ENCODE results near the gene SGPP2.
A peak's percentile ranks its signal among the peaks of the same experiment; 100 is the strongest.
"Not testable (repeated sequence)": the region's sequence is repeated elsewhere in the genome, so short reads cannot be mapped to it uniquely, and the experiment has no call there.

Gene SGPP2

GRCh38 chr2:222418739-222419138 is 5.6 kb upstream of the SGPP2 start:
- H3K9me3 ChIP-seq (ENCODE audit: control insufficient read depth, insufficient read depth, low read length): peaks cover 3% of the 10 kb centered on the region; the same call in 1 of the 2 replicates
- H3K9ac ChIP-seq (ENCODE audit: low read depth, low read length): no peak overlapping the region
- H3K4me1 ChIP-seq (ENCODE audit: insufficient read depth, low read length): no peaks in the 10 kb centered on the region
- H3K36me3 ChIP-seq (ENCODE audit: insufficient read depth, low read length): no peaks in the 10 kb centered on the region

- Histone ChIP-seq H3K9ac (ENCODE audit: low read depth, low read length) (no peak overlapping the region), H3K9me3 (ENCODE audit: control insufficient read depth, insufficient read depth, low read length) (no peaks in the 10 kb centered on the region), H3K4me1 (ENCODE audit: insufficient read depth, low read length) (no peaks in the 10 kb centered on the region), H3K36me3 (ENCODE audit: insufficient read depth, low read length) (no peaks in the 10 kb centered on the region)
These were observed 3.8 kb upstream of the SGPP2 start for GRCh38 chr2:222420508-222420907.

- Histone ChIP-seq H3K4me1 (ENCODE audit: insufficient read depth, low read length) (no peaks in the 10 kb centered on the region), H3K36me3 (ENCODE audit: insufficient read depth, low read length) (no peaks in the 10 kb centered on the region), H3K9me3 (ENCODE audit: control insufficient read depth, insufficient read depth, low read length) (no peaks in the 10 kb centered on the region), H3K9ac (ENCODE audit: low read depth, low read length) (no peak overlapping the region)
These were observed 2.7 kb upstream of the SGPP2 start for GRCh38 chr2:222421626-222422025.

GRCh38 chr2:222423186-222423585 is 1.2 kb upstream of the SGPP2 start:
- Histone ChIP-seq H3K9me3 (ENCODE audit: control insufficient read depth, insufficient read depth, low read length) (no peaks in the 10 kb centered on the region), H3K4me1 (ENCODE audit: insufficient read depth, low read length) (no peaks in the 10 kb centered on the region), H3K9ac (ENCODE audit: low read depth, low read length) (no peak overlapping the region), H3K36me3 (ENCODE audit: insufficient read depth, low read length) (no peaks in the 10 kb centered on the region)

GRCh38 chr2:222423632-222424275 is 589 bp upstream of the SGPP2 start:
- H3K4me1 ChIP-seq (ENCODE audit: insufficient read depth, low read length): no peaks in the 10 kb centered on the region
- no peaks in the 10 kb centered on the region for H3K36me3 ChIP-seq (ENCODE audit: insufficient read depth, low read length)
- H3K9ac ChIP-seq (ENCODE audit: low read depth, low read length): peak overlapping the region; percentile 43; the same call in 1 of the 2 replicates
- no peaks in the 10 kb centered on the region for H3K9me3 ChIP-seq (ENCODE audit: control insufficient read depth, insufficient read depth, low read length)

- Histone ChIP-seq H3K9ac (ENCODE audit: low read depth, low read length) (peak overlapping the region; percentile 43; the same call in 1 of the 2 replicates), H3K9me3 (ENCODE audit: control insufficient read depth, insufficient read depth, low read length) (no peaks in the 10 kb centered on the region), H3K4me1 (ENCODE audit: insufficient read depth, low read length) (no peaks in the 10 kb centered on the region), H3K36me3 (ENCODE audit: insufficient read depth, low read length) (no peaks in the 10 kb centered on the region)
These were observed 657 bp downstream of the SGPP2 start for GRCh38 chr2:222424729-222425671.

- H3K36me3 ChIP-seq (ENCODE audit: insufficient read depth, low read length): no peaks in the 10 kb centered on the region
- no peaks in the 10 kb centered on the region for H3K9me3 ChIP-seq (ENCODE audit: control insufficient read depth, insufficient read depth, low read length)
- no peak overlapping the region for H3K9ac ChIP-seq (ENCODE audit: low read depth, low read length)
- no peaks in the 10 kb centered on the region for H3K4me1 ChIP-seq (ENCODE audit: insufficient read depth, low read length)
These were observed 3.4 kb downstream of the SGPP2 start for GRCh38 chr2:222427646-222428301.

- Histone ChIP-seq H3K4me1 (ENCODE audit: insufficient read depth, low read length) (no peaks in the 10 kb centered on the region), H3K9me3 (ENCODE audit: control insufficient read depth, insufficient read depth, low read length) (no peaks in the 10 kb centered on the region), H3K9ac (ENCODE audit: low read depth, low read length) (no peak overlapping the region), H3K36me3 (ENCODE audit: insufficient read depth, low read length) (no peaks in the 10 kb centered on the region)
These were observed 5.7 kb downstream of the SGPP2 start for GRCh38 chr2:222430071-222430470.

GRCh38 chr2:222430681-222431080 is 6.3 kb downstream of the SGPP2 start:
- no peaks in the 10 kb centered on the region for H3K36me3 ChIP-seq (ENCODE audit: insufficient read depth, low read length)
- no peak overlapping the region for H3K9ac ChIP-seq (ENCODE audit: low read depth, low read length)
- no peaks in the 10 kb centered on the region for H3K4me1 ChIP-seq (ENCODE audit: insufficient read depth, low read length)
- no peaks in the 10 kb centered on the region for H3K9me3 ChIP-seq (ENCODE audit: control insufficient read depth, insufficient read depth, low read length)

GRCh38 chr2:222431869-222432268 is 7.5 kb downstream of the SGPP2 start:
- Histone ChIP-seq H3K4me1 (ENCODE audit: insufficient read depth, low read length) (no peaks in the 10 kb centered on the region), H3K36me3 (ENCODE audit: insufficient read depth, low read length) (no peaks in the 10 kb centered on the region), H3K9ac (ENCODE audit: low read depth, low read length) (no peak overlapping the region), H3K9me3 (ENCODE audit: control insufficient read depth, insufficient read depth, low read length) (no peaks in the 10 kb centered on the region)

- Histone ChIP-seq H3K36me3 (ENCODE audit: insufficient read depth, low read length) (no peaks in the 10 kb centered on the region), H3K4me1 (ENCODE audit: insufficient read depth, low read length) (no peaks in the 10 kb centered on the region), H3K9ac (ENCODE audit: low read depth, low read length) (no peak overlapping the region), H3K9me3 (ENCODE audit: control insufficient read depth, insufficient read depth, low read length) (no peaks in the 10 kb centered on the region)
These were observed 9.2 kb downstream of the SGPP2 start for GRCh38 chr2:222433332-222434173.

GRCh38 chr2:222434204-222434603 is 9.9 kb downstream of the SGPP2 start:
- Histone ChIP-seq H3K9me3 (ENCODE audit: control insufficient read depth, insufficient read depth, low read length) (no peaks in the 10 kb centered on the region), H3K36me3 (ENCODE audit: insufficient read depth, low read length) (no peaks in the 10 kb centered on the region), H3K9ac (ENCODE audit: low read depth, low read length) (no peak overlapping the region), H3K4me1 (ENCODE audit: insufficient read depth, low read length) (no peaks in the 10 kb centered on the region)

- H3K4me1 ChIP-seq (ENCODE audit: insufficient read depth, low read length); H3K36me3 ChIP-seq (ENCODE audit: insufficient read depth, low read length); H3K9me3 ChIP-seq (ENCODE audit: control insufficient read depth, insufficient read depth, low read length); H3K9ac ChIP-seq (ENCODE audit: low read depth, low read length): not testable (repeated sequence)
These were observed 11.2 kb downstream of the SGPP2 start for GRCh38 chr2:222435400-222436039.

Data from ES-I3 (cell line).